ENCODE measurements around the gene SLC31A1.
"Not testable (repeated sequence)": the region's sequence is repeated elsewhere in the genome, so short reads cannot be mapped to it uniquely, and the experiment has no call there.

Gene SLC31A1

GRCh38 chr9:113221800-113222481 lies 597 bp downstream of the SLC31A1 start:
- no peak for DNase-seq

- DNase-seq, result no peak
These were observed 1.1 kb downstream of the SLC31A1 start for GRCh38 chr9:113222482-113222841.

DNA sequence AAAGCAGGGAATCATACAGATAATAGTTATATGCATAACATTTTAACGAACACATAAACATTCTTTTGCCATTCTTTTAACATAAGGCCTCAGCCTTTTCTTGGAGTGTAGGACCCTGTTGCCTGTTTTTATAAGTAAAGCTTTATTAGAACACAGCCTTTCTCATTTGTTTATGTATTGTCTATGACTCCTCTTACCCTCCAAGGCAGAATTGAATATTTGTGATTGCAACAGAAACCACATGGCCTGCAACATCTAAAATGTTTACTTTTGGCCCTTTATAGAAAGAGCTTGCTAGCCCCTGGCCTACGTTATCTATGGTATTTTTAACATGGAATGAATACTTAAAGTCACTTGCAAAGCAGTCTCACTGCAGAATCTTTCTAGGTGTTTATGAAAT lies 2.6 kb downstream of the SLC31A1 start:
- no peak for DNase-seq

GRCh38 chr9:113227436-113227835 lies 6.1 kb downstream of the SLC31A1 start:
- no peak for DNase-seq

GRCh38 chr9:113228130-113228665 lies 6.9 kb downstream of the SLC31A1 start:
- DNase-seq, result no peak

DNA sequence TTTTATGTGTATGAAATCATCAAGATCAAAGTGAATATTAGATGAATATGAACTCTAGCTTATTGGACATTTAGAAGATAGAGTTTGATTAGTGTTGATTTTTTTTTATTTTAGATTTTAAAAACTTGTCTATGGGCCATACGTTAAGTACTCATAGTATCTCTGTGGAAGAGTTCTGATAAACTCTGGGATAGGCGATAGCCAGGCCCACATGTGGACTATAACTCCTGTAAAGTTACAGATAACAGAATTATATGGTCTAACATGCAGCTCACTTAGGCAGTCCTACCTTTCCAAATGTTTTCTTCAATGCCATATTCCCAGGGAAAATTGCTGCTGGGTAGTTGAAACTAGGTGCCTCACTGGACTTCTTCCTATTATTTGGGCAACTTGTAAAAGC lies 10.4 kb downstream of the SLC31A1 start:
- no peak for DNase-seq

DNA sequence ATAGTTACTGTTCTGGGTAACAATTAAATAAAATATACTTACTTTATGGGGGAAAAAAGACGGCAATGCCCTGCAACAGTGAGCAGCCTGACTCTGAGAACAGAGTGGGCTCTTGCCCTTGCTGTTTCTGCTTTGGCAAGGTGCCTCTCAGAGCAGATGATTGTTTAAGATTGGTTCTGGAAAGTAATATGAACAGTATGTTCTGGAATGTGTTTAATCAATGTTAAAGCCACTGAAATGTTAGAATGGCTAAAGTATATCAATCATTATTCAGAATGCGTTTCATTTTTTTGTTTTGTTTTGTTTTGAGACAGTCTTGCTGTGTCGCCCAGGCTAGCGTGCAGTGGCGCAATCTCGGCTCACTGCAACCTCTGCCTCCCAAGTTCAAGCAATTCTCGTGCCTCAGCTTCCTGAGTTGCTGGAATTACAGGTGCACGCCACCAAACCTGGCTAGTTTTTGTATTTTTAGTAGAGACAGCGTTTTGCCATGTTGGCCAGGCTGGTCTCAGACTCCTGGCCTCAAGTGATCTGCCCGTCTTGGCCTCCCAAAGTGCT lies 14.4 kb downstream of the SLC31A1 start:
- not testable (repeated sequence) for DNase-seq

GRCh38 chr9:113237026-113237425 lies 15.7 kb downstream of the SLC31A1 start:
- no peak for DNase-seq

GRCh38 chr9:113238202-113238858 lies 17.0 kb downstream of the SLC31A1 start:
- no peak for DNase-seq

DNA sequence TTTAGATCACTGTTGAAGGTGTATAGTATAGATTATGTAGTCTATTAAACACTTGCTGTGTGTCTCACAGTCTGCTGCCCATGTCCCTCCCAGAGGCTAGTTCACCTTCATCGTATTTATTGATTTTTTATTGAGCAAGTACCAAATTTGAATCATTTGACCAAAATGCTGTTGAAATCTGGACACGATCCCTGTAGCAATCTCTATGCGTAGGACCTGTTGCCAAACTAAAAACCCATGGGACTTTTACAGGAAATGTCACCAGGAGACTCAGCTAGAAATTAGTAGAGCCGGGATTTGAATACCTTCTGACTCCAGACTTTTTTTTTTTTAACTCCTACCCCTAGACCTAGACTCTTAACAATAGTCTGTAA lies 17.5 kb downstream of the SLC31A1 start:
- no peak for DNase-seq

- no peak for DNase-seq
These were observed 19.8 kb downstream of the SLC31A1 start for GRCh38 chr9:113241161-113241560.

DNA sequence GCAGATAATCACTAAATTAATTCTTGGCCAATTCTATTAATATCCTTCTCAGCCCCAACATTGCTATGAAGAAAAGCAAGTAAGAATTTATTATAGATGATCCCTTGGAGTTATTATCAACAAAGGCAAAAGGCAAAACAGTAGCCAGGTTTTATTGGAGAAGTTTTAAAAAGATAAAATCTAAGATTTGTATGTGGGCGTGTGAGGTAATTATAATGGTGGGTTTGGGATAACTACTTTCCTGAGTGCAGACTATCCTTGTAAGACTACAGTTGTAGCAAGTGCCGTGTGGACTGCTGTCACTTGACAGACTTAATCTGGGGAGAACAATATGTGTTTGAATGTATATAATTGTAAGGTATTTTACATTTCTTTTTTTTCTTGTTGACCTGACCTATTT lies 23.2 kb downstream of the SLC31A1 start:
- DNase-seq, result no peak

DNA sequence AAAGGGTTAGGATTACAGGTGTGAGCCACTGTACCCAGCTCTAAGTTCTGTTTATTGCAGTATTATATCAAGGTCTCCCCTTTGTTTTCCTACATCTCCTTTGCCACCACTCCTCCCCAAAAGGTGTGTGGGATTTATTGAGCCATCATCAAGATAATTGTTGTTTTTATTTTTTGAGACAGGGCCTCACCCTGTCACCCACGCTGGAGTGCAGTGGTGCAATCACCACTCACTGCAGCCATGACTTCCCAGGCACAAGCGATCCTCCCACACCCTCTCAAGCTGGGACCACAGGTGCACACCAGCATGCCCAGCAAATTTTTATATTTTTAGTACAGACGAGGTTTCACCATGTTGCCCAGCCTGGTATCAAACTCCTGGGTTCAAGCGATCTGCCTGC lies 24.6 kb downstream of the SLC31A1 start:
- DNase-seq, result no peak

GRCh38 chr9:113246928-113247327 lies 25.6 kb downstream of the SLC31A1 start:
- no peak for DNase-seq

GRCh38 chr9:113247640-113248039 lies 26.3 kb downstream of the SLC31A1 start:
- no peak for DNase-seq

DNA sequence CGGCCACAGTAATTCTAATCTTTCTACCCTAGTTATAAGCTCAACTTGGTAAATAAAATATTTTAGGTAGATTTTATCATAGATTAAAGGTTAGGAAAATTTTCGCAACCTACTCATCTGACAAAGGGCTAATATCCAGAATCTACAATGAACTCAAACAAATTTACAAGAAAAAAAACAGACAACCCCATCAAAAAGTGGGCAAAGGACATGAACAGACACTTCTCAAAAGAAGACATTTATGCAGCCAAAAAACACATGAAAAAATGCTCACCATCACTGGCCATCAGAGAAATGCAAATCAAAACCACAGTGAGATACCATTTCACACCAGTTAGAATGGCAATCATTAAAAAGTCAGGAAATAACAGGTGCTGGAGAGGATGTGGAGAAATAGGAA lies 28.3 kb downstream of the SLC31A1 start:
- not testable (repeated sequence) for DNase-seq

DNA sequence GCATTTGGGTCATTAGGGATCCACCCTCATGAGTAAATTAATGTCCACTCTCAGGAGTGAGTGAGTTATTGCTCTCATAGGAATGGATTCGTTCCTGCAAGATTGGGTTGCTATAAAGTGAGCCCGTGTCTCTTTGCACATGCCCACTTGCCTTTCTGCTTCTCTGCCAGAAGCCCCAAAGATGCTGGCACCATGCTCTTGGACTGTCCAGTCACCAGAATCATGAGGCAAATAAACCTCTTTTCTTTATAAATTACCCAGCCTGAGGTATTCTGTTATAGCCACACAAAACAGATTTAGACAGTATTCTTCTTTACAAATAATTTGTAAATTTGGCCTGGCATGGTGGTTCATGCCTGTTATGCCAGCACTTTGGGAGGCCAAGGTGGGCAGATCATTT lies 29.5 kb downstream of the SLC31A1 start:
- no peak for DNase-seq

- DNase-seq, result no peak
These were observed 33.6 kb downstream of the SLC31A1 start for GRCh38 chr9:113254991-113255390.

DNA sequence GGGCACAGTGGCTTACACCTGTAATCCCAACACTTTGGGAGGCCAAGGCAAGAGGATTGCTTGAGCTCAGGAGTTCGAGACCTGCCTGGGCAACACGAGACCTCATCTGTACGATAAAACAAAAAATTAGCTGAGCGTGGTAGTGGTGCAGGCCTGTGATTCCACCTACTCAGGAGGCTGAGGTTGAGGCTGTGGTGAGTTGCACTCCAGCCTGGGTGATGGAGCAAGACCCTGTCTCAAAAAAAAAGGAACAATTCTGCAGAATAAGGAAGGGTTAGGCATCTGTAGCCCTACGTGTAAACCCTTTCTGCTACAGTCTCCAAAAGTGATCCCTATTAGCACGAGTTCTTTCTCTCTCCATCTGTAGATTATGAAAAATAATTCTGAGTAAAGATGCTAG lies 34.1 kb downstream of the SLC31A1 start:
- no peak for DNase-seq

GRCh38 chr9:113257863-113258262 lies 36.5 kb downstream of the SLC31A1 start:
- DNase-seq, result no peak

GRCh38 chr9:113258282-113258681 lies 36.9 kb downstream of the SLC31A1 start:
- no peak for DNase-seq

GRCh38 chr9:113261917-113262671 lies 40.8 kb downstream of the SLC31A1 start:
- no peak for DNase-seq

DNA sequence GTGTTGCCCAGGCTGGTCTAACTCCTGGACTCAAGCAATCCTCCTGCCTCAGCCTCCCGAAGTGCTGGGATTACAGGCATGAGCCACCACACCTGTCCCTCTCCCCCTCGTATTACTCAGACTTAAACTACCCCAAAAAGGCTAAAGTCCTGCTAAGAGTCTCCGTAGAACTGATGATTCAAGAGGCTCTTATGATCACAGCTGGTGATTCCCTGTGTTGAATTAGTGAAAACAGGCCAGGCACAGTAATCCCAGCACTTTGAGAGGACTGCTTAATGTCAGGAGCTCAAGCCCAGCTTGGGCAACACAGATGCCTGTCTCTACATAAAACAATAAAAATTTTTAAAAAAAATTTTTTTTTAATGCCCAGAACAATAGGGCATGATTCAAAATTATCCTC lies 44.8 kb downstream of the SLC31A1 start:
- no peak for DNase-seq

All from T1000 (cell line).